HL-60 (cell line): ENCODE measurements around the gene CDH23.

Source experiments
- DNase-seq, 2 experiments: peaks; one replicate each; pipeline ENCODE4 v3.0.0-alpha.2; 2010 to 2020; ENCODE audit warnings: low read depth in 1 of 2, low spot score in 1 of 2
- H3K27ac ChIP-seq: fragments of 250-450 bp; sonication (Bioruptor Pico); replicated peaks from 2 replicates; pipeline ENCODE4 v1.5.1; 2020; ENCODE audit warnings: mild to moderate bottlenecking, moderate library complexity
- H3K27me3 ChIP-seq: fragments of 250-450 bp; sonication (Bioruptor Pico); 2 replicates; pipeline ENCODE4 v1.5.1; 2021; ENCODE audit warnings: mild to moderate bottlenecking, moderate library complexity; ENCODE audit not compliant: insufficient read depth, poor library complexity, severe bottlenecking
- H3K4me3 ChIP-seq: replicated peaks from 2 replicates; pipeline ENCODE4 v1.5.1; 2011; ENCODE audit warnings: mild to moderate bottlenecking, control low read depth, low read length; ENCODE audit not compliant: insufficient read depth
- CTCF ChIP-seq: IDR thresholded peaks from one replicate; pipeline ENCODE4 v1.5.1; 2011; ENCODE audit warnings: low read length, control low read depth, inconsistent platforms; ENCODE audit not compliant: insufficient read depth
- GABPA ChIP-seq: IDR thresholded peaks from 2 replicates; pipeline ENCODE4 v1.6.1; 2012; ENCODE audit warnings: low read depth
- POLR2AphosphoS5 ChIP-seq: IDR thresholded peaks from 2 replicates; pipeline ENCODE4 v1.6.1; 2012; ENCODE audit warnings: low read depth
- SPI1 ChIP-seq: IDR thresholded peaks from 2 replicates; pipeline ENCODE4 v1.6.1; 2012; ENCODE audit warnings: low read depth, mild to moderate bottlenecking, borderline replicate concordance
- TF ChIP-seq, protein P1 (sequence below): IDR thresholded peaks from 2 replicates; pipeline ENCODE4 v1.6.1; 2012; ENCODE audit warnings: low read depth; ENCODE audit not compliant: insufficient replicate concordance

Gene CDH23

DNA sequence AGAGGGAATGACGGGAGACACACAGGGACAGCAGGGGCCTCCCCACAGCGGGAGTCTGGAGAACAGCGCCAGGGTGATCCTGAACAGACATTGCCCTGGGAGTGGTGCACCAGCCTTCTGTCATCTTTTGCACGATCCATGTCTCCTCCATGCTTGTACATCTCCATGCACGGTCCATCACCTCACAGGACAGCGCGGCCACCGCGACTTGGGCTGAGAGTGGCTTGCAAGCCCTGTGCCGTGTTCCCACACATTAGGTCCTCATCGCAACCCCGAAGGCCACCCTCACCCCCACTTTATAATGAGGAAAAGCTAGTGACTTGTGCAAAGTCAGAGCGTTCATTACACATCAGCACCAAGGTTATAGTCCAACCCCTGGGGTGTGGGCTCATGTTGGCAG lies 64.7 kb downstream of the CDH23 start:
- Histone ChIP-seq H3K27me3 (no peaks in the 10 kb centered on the region), H3K27ac (no peak overlapping the region), H3K4me3 (no peak overlapping the region)
- no peak for DNase-seq
- TF ChIP-seq SPI1 (no peak), CTCF (no peak), POLR2AphosphoS5 (no peak), GABPA (no peak)
- TF ChIP-seq, protein P1, sequence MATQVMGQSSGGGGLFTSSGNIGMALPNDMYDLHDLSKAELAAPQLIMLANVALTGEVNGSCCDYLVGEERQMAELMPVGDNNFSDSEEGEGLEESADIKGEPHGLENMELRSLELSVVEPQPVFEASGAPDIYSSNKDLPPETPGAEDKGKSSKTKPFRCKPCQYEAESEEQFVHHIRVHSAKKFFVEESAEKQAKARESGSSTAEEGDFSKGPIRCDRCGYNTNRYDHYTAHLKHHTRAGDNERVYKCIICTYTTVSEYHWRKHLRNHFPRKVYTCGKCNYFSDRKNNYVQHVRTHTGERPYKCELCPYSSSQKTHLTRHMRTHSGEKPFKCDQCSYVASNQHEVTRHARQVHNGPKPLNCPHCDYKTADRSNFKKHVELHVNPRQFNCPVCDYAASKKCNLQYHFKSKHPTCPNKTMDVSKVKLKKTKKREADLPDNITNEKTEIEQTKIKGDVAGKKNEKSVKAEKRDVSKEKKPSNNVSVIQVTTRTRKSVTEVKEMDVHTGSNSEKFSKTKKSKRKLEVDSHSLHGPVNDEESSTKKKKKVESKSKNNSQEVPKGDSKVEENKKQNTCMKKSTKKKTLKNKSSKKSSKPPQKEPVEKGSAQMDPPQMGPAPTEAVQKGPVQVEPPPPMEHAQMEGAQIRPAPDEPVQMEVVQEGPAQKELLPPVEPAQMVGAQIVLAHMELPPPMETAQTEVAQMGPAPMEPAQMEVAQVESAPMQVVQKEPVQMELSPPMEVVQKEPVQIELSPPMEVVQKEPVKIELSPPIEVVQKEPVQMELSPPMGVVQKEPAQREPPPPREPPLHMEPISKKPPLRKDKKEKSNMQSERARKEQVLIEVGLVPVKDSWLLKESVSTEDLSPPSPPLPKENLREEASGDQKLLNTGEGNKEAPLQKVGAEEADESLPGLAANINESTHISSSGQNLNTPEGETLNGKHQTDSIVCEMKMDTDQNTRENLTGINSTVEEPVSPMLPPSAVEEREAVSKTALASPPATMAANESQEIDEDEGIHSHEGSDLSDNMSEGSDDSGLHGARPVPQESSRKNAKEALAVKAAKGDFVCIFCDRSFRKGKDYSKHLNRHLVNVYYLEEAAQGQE, result no peak

- H3K4me3 ChIP-seq, result no peak overlapping the region
- TF ChIP-seq CTCF (no peak), GABPA (no peak), SPI1 (no peak), POLR2AphosphoS5 (no peak)
- TF ChIP-seq, protein P1, result no peak
- no peak overlapping the region for H3K27ac ChIP-seq
- DNase-seq, result no peak
- no peaks in the 10 kb centered on the region for H3K27me3 ChIP-seq
These were observed 65.6 kb downstream of the CDH23 start for GRCh38 chr10:71462062-71462935.

DNA sequence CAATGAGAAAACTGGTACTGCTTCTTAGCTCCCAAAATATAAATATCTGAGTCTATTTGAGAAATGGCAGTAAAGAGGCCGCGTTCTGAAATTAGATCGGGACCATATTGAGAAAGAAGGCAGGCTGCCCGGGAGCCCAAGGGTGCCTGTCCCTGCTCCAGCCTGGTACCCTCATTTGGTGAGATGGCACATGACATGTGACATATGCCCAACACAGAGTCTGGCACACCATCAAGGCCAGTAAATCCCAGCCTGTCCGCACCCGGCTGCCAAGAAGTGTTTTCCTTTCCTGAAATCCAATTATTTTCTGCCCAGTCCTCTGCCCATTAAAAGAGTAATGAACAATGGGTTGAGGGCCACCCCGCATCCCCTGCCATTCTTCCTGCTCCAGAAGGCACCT lies 66.4 kb downstream of the CDH23 start:
- TF ChIP-seq SPI1, result no peak
- no peak for TF ChIP-seq GABPA
- TF ChIP-seq, protein P1, result no peak
- TF ChIP-seq CTCF, result no peak
- no peak for TF ChIP-seq POLR2AphosphoS5
- Histone ChIP-seq H3K4me3 (no peak overlapping the region), H3K27me3 (no peaks in the 10 kb centered on the region), H3K27ac (no peak overlapping the region)
- DNase-seq, result no peak
